ENCODE measurements around the gene SSUH2.

The SSUH2 gene

DNA sequence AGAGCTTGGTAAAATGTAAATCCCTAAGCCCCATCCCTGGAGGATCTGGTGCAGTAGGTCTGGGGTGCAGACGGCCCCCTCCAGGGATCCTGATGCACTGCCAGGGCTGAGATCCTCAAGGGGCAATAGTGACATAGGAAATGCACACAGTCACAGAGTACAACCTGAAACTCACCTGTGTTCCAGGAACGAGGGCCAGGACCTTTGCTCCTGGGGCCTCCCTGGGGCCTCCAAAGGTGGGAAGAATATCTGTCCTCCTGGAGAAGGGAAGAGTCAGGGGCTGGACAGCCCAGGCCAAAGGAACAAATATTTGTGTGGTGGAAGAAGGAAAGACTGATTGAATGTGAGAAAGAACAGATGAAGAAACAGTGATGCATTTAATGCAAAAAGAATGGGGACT lies 9.5 kb downstream of the SSUH2 start:
- DNase-seq (ENCODE audit: low read depth), result no peak
- H3K4me3 ChIP-seq (ENCODE audit: low read length), result no peak overlapping the region
- peaks cover 60% of the 10 kb centered on the region for H3K27me3 ChIP-seq (replicated peaks; ENCODE audit: control insufficient read depth, insufficient read depth, low read length)
- H3K9ac ChIP-seq (ENCODE audit: low read length), result no peak overlapping the region
- H3K36me3 ChIP-seq (ENCODE audit: control insufficient read depth, insufficient read depth, low read length, severe bottlenecking), result no peaks in the 10 kb centered on the region
- H3K4me1 ChIP-seq (ENCODE audit: control insufficient read depth, insufficient read depth, low read length), result no peaks in the 10 kb centered on the region
- H3K9me3 ChIP-seq (ENCODE audit: control insufficient read depth, low read length), result peaks cover 11% of the 10 kb centered on the region

DNA sequence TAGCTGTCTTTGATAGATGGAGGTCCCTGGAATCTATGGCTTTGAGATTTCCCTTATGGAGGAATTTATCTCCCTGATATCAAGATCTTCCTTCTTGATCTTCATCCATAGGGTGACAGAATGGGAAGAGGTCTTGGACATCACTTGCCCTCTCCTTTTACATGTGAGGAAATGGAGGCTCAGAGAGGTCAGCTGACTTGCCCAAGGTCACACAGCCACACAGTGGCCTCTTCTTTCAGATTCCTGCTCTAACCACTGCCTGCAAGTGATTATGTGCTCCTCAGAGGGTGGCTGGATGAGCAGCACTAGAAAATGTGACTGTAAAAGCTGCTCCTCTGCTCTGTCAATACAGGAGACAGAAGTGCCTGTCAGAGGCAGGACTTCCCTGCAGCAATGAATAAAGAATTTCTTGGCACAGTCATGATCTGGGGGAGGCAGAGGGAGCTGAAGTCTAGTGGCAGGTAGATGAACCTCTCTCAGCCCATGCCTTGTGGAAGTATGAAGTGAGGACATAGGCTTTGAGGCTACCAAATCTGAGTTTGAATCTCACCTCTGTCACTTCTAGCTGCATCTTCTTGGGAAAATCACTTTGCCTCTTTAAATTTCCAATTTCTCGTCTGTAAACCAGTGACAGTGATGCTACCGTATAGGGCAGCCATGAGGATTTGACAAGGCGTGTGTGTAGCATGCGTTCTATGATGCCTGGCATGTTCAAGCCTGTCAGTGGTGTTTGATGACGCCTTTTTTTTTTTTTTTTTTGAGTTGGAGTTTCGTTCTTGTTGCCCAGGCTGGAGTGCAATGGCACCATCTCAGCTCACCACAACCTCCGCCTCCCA lies 12.0 kb downstream of the SSUH2 start:
- H3K4me1 ChIP-seq (ENCODE audit: control insufficient read depth, insufficient read depth, low read length), result peaks cover 3% of the 10 kb centered on the region
- H3K9ac ChIP-seq (ENCODE audit: low read length), result no peak overlapping the region
- no peak overlapping the region for H3K4me3 ChIP-seq (ENCODE audit: low read length)
- no peak for DNase-seq (ENCODE audit: low read depth)
- H3K36me3 ChIP-seq (ENCODE audit: control insufficient read depth, insufficient read depth, low read length, severe bottlenecking), result no peaks in the 10 kb centered on the region
- H3K27me3 ChIP-seq (replicated peaks; ENCODE audit: control insufficient read depth, insufficient read depth, low read length), result peaks cover 44% of the 10 kb centered on the region
- peaks cover 11% of the 10 kb centered on the region for H3K9me3 ChIP-seq (ENCODE audit: control insufficient read depth, low read length)

DNA sequence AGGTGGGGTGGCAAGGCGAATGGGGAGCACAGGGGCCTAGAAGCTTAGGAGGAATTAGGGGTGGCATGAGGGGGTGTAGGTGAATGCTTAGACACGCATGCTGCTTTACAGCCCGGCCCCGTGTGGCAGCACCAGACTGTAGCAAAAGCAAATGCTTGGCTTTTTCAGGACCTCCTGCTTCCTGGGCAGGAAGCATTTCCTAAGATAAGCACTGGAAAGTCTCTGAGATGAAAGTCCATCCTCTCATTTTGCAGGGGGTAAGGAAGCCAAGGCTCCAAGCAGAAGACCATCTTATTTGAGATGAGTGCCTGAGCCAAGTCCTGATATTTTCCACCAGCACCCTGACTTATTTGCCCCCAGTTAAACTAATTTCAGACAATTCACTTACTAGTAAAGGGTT lies 12.9 kb downstream of the SSUH2 start:
- DNase-seq (ENCODE audit: low read depth), result no peak
- H3K9ac ChIP-seq (ENCODE audit: low read length), result no peak overlapping the region
- peaks cover 10% of the 10 kb centered on the region for H3K9me3 ChIP-seq (ENCODE audit: control insufficient read depth, low read length)
- H3K4me1 ChIP-seq (ENCODE audit: control insufficient read depth, insufficient read depth, low read length), result peaks cover 3% of the 10 kb centered on the region
- no peak overlapping the region for H3K4me3 ChIP-seq (ENCODE audit: low read length)
- peaks cover 35% of the 10 kb centered on the region for H3K27me3 ChIP-seq (replicated peaks; ENCODE audit: control insufficient read depth, insufficient read depth, low read length)
- no peaks in the 10 kb centered on the region for H3K36me3 ChIP-seq (ENCODE audit: control insufficient read depth, insufficient read depth, low read length, severe bottlenecking)

DNA sequence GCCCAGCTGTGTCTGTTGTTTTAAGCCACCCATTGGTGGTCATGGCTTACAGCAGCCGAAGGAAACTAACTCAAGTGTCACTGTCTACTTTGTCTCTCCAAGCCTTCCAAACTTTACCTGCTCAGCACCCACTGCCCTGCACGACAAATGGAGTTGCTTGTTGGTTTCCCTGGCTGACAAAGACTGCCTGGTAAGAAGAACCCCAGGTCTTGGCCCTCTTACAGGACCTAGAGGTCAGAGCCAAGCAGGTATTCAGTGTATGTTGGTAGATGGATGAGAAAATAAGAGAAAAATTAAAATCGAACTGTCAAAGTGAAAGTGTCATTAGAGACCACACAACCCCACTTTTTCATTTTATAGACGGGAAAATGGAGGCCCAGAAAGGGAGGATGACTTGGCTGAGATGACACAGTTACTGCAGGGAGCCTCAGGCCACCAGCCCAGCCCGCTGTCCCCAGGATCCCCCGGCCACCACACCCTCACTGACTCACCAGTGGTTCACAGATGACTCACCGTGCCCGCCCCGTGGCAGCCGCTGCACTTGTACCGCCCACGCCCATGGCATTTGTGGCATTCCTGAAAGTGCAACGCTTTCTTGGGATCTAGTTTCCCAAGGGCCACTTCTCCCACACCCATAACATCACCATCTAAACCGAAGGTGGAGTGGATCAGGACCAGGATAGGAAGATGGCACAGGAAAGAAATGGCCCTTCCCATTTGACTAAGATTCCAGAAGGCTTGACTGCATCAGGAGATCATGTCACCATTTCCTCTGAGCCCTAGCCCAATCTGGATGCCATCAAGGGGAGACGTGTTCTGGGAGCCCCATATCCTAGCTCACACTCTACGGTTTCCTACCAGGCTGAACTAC lies 15.2 kb downstream of the SSUH2 start:
- Histone ChIP-seq H3K36me3 (ENCODE audit: control insufficient read depth, insufficient read depth, low read length, severe bottlenecking) (no peaks in the 10 kb centered on the region), H3K27me3 (replicated peaks; ENCODE audit: control insufficient read depth, insufficient read depth, low read length) (peaks cover 22% of the 10 kb centered on the region), H3K9ac (ENCODE audit: low read length) (no peak overlapping the region), H3K4me3 (ENCODE audit: low read length) (no peak overlapping the region), H3K9me3 (ENCODE audit: control insufficient read depth, low read length) (no peaks in the 10 kb centered on the region), H3K4me1 (ENCODE audit: control insufficient read depth, insufficient read depth, low read length) (peaks cover 3% of the 10 kb centered on the region)
- peak; percentile 96 for DNase-seq (ENCODE audit: low read depth)

DNA sequence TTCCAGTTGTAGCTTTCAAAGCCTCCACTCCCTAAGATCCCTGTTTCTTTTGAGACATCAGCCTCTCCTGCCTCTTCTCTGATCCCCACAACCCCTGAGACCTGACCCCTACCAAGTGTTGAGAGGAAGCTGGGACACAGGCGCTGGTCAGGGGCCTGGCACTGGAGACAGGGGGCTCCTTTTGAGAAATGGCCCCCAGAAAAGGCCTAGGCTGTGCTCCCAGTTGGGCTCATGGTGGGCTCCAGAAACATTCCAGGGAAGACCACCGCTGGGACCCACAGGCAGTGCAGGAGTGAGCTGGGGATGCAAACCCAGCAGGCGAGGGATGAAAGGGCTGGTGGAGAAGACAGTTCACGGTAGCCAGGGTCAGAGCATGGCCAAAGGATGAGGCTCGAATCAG lies 16.6 kb downstream of the SSUH2 start:
- DNase-seq (ENCODE audit: low read depth), result no peak
- Histone ChIP-seq H3K36me3 (ENCODE audit: control insufficient read depth, insufficient read depth, low read length, severe bottlenecking) (no peaks in the 10 kb centered on the region), H3K9ac (ENCODE audit: low read length) (no peak overlapping the region), H3K4me1 (ENCODE audit: control insufficient read depth, insufficient read depth, low read length) (peaks cover 8% of the 10 kb centered on the region), H3K4me3 (ENCODE audit: low read length) (no peak overlapping the region), H3K9me3 (ENCODE audit: control insufficient read depth, low read length) (no peaks in the 10 kb centered on the region), H3K27me3 (replicated peaks; ENCODE audit: control insufficient read depth, insufficient read depth, low read length) (peaks cover 27% of the 10 kb centered on the region)

DNA sequence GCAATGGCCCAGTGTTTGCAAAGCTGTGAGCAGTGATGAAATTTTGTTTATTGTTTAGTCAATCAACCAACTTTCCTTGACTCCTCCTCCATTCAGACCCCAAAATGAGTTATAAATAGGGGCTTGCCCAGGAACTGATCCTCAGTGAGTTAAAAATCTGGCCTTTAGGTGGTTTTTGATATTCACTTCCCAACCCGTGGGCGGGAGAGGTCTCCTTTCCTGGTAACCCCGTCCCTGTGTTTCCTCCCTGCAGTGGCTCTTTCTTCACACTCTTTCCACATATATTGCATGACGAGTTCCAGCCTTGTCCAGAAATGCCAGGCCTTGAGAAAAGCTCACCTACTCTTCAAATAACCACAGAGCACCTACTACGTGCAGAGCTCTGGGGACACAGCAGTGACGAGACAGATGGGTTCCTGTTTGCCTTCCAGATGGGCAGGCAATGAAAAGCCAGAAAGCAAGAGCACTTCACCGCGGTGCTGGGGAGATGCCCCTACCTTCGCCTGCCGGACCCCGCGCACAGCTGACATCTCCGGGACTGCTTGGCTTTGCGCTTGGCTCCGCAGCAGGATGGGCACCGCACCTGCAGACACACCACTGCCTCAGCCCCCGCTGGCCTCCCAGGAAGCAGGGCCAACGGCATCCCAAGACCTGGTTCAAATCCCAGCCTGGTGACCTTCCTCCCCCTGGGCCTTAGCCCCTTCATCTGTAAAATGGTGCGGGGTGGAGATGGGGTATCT lies 17.2 kb downstream of the SSUH2 start:
- no peak overlapping the region for H3K4me3 ChIP-seq (ENCODE audit: low read length)
- no peak overlapping the region for H3K9ac ChIP-seq (ENCODE audit: low read length)

DNA sequence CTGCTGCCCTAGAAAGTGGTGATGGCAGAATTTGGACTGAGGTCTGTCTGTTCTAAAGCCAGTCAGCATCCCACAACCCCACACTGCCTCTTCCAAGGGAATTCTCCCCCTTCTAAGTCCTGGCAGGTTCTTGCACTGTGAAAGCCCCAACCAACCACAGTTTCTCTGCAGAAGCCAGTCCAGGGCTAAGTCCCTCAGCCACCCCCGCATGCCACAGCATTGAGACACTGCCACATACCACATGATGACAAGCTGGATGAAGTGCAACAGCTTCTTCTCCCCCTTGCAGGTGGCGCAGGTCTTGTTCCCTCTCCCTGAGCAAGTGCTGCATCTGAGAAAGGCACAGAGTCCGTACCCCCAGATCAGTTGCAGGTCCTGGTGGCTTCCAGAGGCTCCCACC lies 18.6 kb downstream of the SSUH2 start:
- no peaks in the 10 kb centered on the region for H3K9me3 ChIP-seq (ENCODE audit: control insufficient read depth, low read length)
- peaks cover 24% of the 10 kb centered on the region for H3K4me1 ChIP-seq (ENCODE audit: control insufficient read depth, insufficient read depth, low read length)
- peaks cover 21% of the 10 kb centered on the region for H3K27me3 ChIP-seq (replicated peaks; ENCODE audit: control insufficient read depth, insufficient read depth, low read length)
- no peak overlapping the region for H3K4me3 ChIP-seq (ENCODE audit: low read length)
- H3K36me3 ChIP-seq (ENCODE audit: control insufficient read depth, insufficient read depth, low read length, severe bottlenecking), result no peaks in the 10 kb centered on the region
- no peak overlapping the region for H3K9ac ChIP-seq (ENCODE audit: low read length)
- DNase-seq (ENCODE audit: low read depth), result peak; percentile 21

More for the DNA sequence above, 17.2 kb downstream of the SSUH2 start:
- DNase-seq (ENCODE audit: low read depth), result no peak
- Histone ChIP-seq H3K27me3 (replicated peaks; ENCODE audit: control insufficient read depth, insufficient read depth, low read length) (peaks cover 22% of the 10 kb centered on the region), H3K36me3 (ENCODE audit: control insufficient read depth, insufficient read depth, low read length, severe bottlenecking) (no peaks in the 10 kb centered on the region), H3K9me3 (ENCODE audit: control insufficient read depth, low read length) (no peaks in the 10 kb centered on the region), H3K4me1 (ENCODE audit: control insufficient read depth, insufficient read depth, low read length) (peaks cover 14% of the 10 kb centered on the region)

DNA sequence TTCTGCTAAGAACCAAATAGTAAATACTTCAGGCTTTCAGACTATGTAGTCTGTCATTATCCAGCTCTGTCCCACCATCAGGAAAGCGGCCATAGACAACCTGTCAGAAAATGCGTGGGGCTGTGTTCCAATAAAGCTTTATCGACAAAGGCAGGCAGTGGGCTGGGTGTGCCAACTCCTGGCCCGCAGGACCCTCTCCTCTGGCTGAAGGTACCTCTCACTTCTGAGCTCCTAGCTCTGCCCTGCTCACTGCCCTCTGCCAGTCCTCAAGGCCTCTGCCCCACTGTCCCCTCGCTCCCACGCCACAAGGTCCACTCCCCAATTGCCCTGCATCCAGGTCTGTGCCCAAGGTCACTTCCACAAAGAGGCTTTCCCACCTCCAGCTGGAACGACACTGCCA lies 20.0 kb downstream of the SSUH2 start:
- no peak overlapping the region for H3K9ac ChIP-seq (ENCODE audit: low read length)
- H3K4me1 ChIP-seq (ENCODE audit: control insufficient read depth, insufficient read depth, low read length), result peaks cover 25% of the 10 kb centered on the region
- no peaks in the 10 kb centered on the region for H3K9me3 ChIP-seq (ENCODE audit: control insufficient read depth, low read length)
- DNase-seq (ENCODE audit: low read depth), result no peak
- no peaks in the 10 kb centered on the region for H3K36me3 ChIP-seq (ENCODE audit: control insufficient read depth, insufficient read depth, low read length, severe bottlenecking)
- no peak overlapping the region for H3K4me3 ChIP-seq (ENCODE audit: low read length)
- peaks cover 21% of the 10 kb centered on the region for H3K27me3 ChIP-seq (replicated peaks; ENCODE audit: control insufficient read depth, insufficient read depth, low read length)

DNA sequence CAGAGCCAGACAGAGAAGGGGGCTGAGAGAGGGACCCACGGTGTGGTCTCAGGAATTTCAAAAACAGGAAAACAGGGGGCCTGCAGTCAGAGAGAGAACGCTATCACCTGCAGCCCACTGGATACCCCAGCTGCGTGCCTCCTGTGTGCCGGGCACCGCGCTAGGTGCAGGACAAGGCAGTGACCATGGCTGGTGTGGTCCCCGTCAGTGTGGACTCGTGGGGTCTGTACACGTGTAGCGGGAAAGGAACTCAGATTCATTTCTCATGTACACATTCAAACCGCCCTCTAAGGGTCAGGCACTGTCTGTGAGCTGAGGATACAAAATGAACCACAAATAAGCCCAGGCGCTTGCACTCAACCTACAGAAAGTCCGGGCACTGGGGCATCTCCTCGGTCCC lies 20.9 kb downstream of the SSUH2 start:
- H3K9ac ChIP-seq (ENCODE audit: low read length), result no peak overlapping the region
- peaks cover 4% of the 10 kb centered on the region for H3K9me3 ChIP-seq (ENCODE audit: control insufficient read depth, low read length)
- H3K4me3 ChIP-seq (ENCODE audit: low read length), result no peak overlapping the region
- peaks cover 21% of the 10 kb centered on the region for H3K27me3 ChIP-seq (replicated peaks; ENCODE audit: control insufficient read depth, insufficient read depth, low read length)
- no peaks in the 10 kb centered on the region for H3K36me3 ChIP-seq (ENCODE audit: control insufficient read depth, insufficient read depth, low read length, severe bottlenecking)
- no peak for DNase-seq (ENCODE audit: low read depth)
- H3K4me1 ChIP-seq (ENCODE audit: control insufficient read depth, insufficient read depth, low read length), result peaks cover 22% of the 10 kb centered on the region

DNA sequence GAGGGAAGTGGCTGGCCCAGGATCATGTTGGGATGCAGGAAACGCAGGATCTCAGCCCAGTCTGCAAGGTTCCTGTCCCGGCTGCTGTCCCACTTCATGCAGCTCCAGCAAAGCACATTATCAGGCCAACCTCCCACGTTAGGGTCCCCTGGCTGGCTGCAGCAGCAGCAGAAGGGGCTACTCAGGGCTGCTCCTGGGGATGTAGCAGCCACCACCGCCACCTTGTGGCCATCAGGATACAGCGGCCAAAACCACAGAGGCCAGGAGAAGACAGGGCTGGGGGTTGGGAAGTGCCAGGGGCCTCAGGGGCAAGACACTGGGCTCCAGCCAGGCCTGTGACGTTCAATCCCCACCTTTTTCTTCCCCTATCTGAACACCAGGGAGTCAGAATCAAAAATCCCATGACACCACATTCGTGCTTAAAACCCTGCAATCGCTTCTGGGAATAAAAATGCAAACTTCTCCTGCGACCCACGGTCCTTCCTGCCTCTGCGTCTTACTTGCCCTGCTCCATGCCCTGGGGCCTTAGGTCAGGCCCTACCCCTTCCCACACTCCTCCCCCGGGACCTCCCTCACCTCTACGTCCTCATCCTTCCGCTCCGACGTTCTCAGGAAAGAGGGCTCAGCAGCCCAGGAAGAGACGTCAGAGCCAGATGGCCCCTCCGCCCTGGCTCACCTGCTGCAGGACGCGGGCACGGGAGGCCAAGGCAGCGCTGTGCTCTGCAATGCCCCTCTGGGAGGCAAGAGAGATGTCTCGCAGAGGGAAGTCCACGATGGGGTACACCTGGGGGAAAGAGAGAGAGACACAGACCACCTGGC lies 21.5 kb downstream of the SSUH2 start:
- Histone ChIP-seq H3K36me3 (ENCODE audit: control insufficient read depth, insufficient read depth, low read length, severe bottlenecking) (no peaks in the 10 kb centered on the region), H3K4me1 (ENCODE audit: control insufficient read depth, insufficient read depth, low read length) (peaks cover 22% of the 10 kb centered on the region), H3K9ac (ENCODE audit: low read length) (peak overlapping the region; percentile 63), H3K9me3 (ENCODE audit: control insufficient read depth, low read length) (peaks cover 6% of the 10 kb centered on the region), H3K27me3 (replicated peaks; ENCODE audit: control insufficient read depth, insufficient read depth, low read length) (peaks cover 21% of the 10 kb centered on the region), H3K4me3 (ENCODE audit: low read length) (peak overlapping the region; percentile 42)
- peak; percentile 87 for DNase-seq (ENCODE audit: low read depth)

Data from adipocyte (in vitro differentiated cells).